Measurements from ENCODE around the gene ADAM23.

DNA sequence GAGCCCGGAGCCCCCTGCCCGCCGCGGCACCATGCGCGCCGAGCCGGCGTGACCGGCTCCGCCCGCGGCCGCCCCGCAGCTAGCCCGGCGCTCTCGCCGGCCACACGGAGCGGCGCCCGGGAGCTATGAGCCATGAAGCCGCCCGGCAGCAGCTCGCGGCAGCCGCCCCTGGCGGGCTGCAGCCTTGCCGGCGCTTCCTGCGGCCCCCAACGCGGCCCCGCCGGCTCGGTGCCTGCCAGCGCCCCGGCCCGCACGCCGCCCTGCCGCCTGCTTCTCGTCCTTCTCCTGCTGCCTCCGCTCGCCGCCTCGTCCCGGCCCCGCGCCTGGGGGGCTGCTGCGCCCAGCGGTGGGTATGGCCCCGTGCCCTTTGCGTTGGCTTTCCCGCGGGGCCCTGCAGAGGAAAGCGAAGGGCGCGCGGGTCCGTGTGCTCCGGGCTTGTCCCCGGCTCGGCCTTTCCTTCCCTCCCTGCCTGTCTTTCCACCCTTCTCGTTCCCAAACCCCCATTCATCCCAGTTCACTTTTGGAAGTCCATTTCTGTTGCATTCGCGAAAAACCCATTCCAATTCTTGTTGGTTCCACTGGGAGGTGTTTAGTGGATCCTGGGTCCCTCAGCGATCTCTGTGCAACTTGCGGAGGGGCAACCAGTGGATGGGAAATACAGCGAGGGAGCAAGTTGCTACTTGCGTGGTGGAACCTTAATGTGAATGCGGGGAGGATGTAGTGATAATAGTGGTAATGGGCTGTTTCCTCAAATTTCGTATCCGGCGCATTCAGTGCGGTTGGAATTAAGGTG lies 599 bp downstream of the ADAM23 start:
- TF ChIP-seq, protein P1, sequence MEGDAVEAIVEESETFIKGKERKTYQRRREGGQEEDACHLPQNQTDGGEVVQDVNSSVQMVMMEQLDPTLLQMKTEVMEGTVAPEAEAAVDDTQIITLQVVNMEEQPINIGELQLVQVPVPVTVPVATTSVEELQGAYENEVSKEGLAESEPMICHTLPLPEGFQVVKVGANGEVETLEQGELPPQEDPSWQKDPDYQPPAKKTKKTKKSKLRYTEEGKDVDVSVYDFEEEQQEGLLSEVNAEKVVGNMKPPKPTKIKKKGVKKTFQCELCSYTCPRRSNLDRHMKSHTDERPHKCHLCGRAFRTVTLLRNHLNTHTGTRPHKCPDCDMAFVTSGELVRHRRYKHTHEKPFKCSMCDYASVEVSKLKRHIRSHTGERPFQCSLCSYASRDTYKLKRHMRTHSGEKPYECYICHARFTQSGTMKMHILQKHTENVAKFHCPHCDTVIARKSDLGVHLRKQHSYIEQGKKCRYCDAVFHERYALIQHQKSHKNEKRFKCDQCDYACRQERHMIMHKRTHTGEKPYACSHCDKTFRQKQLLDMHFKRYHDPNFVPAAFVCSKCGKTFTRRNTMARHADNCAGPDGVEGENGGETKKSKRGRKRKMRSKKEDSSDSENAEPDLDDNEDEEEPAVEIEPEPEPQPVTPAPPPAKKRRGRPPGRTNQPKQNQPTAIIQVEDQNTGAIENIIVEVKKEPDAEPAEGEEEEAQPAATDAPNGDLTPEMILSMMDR (IDR thresholded peaks at IDR 0.05), result no peak
- no peak for TF ChIP-seq POLR2A (IDR thresholded peaks at IDR 0.05)

All from prostate gland (tissue), 2 donors.